Stimulated activated CD4-positive, alpha-beta T cell treated with anti-CD3 and anti-CD28 coated beads, Interleukin-12 subunit alpha, Interleukin-12 subunit beta, amount 100 ng/mL, for 24 hours (primary cell): Measurements from ENCODE around the gene ATP8B4.

Experiments
- DNase-seq, 2 experiments: peaks; one replicate each; pipeline ENCODE4 v3.0.0-alpha.2; 2020; ENCODE audit warnings: low read depth in 2 of 2

ATP8B4 gene

DNA sequence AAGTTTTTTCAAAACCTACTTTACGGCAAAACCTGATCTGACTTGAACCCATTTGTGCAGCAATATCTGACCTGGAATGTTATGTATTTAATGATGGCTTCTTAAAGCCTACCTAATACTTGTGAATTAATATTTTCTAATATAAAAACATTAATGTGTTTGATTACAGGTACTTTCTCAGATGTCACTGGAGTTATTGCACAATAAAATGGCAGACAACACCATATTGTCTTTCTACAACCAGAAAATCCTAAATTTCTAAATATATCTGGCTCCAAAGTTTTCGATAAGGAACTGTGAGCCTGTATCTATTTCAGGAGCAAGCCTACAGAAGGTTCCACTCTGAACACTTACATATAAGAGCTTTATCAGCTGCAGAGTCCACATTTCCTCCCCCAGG is 184.5 kb downstream of the ATP8B4 start:
- no peak for DNase-seq

- DNase-seq, result no peak
Observed at GRCh38 chr15:49927189-49927861, 191.7 kb downstream of the ATP8B4 start.

DNA sequence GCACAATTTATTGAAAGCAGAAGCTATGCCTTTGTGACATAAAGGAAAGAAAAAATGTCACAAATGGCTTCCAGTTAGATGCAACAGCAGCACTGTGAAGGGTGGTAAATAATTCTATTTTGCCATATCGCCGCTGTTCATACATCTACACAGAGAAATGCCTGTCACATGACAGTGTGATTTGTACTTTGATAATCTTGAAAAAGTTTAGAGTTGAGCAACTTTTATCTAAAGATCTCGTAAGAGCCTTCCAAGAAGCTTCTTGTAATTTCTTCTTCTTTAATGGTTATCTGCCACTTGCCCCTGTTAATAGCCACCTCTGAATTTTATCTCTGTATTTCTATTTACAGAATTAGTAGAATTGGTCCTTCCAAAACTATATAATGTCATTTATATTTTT is 192.3 kb downstream of the ATP8B4 start:
- DNase-seq, result no peak

- no peak for DNase-seq
Observed at GRCh38 chr15:49923671-49924070, 195.4 kb downstream of the ATP8B4 start.

DNA sequence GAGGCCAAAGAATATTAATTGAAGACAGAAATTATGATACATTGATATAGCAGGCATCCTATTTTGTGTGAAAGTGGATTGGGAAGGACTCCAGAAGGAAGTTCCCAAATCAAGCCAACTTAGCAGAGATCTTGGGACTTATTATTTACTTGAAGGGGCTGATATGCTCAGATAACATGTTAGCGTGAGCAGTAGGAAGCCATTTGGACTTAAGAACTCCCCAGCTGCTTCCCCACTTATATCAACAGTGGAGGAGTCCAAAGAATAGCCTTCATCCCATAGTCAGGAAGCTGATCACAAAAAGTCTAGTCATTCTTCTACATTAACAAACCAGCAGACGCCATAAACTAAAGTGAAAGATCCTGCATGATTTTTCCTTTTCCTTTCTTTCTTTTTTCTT is 200.0 kb downstream of the ATP8B4 start:
- DNase-seq, result no peak

DNA sequence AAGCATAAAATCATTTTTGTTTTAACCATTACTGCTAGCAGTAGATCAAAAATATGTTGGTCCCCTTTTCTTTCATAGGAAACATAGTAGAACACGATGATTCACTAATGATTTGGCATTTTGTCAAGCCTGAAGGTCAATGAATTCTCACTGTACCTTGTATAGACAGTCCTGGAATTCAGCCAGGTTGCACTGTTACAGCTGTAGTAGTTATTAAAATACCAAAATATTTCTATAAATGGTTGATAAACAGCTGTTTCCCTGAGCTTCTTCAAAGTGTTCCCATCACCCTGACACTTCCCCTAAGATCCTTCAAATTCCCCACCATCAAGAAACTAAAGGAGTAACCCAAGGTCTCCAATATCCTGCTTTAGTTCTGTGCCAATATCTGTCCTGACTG is 200.9 kb downstream of the ATP8B4 start:
- DNase-seq, result no peak

GRCh38 chr15:49916998-49917397 is 202.0 kb downstream of the ATP8B4 start:
- DNase-seq, result no peak

DNA sequence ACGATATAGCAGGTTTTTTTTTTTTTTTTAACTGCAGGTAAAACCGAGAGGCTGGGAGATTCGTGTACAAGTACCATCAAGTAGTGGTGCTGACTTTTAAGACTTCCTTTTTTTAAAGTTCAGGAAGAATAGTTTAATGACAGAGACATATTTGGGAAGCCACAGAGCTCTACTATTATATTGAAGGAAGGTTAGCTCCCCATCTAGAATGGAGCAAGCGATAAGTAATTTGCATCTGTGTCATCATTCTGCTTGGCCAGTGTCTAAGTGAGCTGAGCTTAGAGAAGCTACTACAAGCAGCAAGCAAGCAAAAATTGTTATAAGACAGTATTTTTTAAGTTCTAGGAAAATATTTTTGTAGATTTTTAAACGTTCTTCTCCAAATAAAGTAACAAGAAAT is 203.2 kb downstream of the ATP8B4 start:
- DNase-seq, result no peak

DNA sequence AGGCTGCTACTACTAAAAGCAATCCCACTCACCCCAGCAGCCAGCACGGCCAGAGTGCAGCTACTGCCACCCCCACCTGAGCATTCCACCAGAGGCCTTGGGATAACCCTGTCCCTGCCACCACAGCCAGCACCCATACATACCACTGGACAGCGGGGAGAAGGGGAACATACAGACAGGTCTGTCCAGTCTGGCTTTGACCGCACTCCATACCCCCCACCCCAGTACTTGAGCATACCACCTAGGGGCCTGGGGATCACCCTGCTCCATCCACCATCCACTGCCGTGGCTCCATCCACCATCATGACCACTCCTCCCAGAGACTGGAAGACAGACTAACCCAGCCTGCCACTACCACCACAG is 210.1 kb downstream of the ATP8B4 start:
- DNase-seq, result no peak

- no peak for DNase-seq
Observed at GRCh38 chr15:49908236-49908932, 210.6 kb downstream of the ATP8B4 start.

GRCh38 chr15:49906966-49907365 is 212.1 kb downstream of the ATP8B4 start:
- DNase-seq, result no peak

- no peak for DNase-seq
Observed at GRCh38 chr15:49905221-49905620, 213.8 kb downstream of the ATP8B4 start.

GRCh38 chr15:49904296-49904695 is 214.7 kb downstream of the ATP8B4 start:
- DNase-seq, result no peak

GRCh38 chr15:49902685-49903501 is 216.1 kb downstream of the ATP8B4 start:
- DNase-seq, result no peak

GRCh38 chr15:49901996-49902684 is 216.9 kb downstream of the ATP8B4 start:
- DNase-seq, result no peak

DNA sequence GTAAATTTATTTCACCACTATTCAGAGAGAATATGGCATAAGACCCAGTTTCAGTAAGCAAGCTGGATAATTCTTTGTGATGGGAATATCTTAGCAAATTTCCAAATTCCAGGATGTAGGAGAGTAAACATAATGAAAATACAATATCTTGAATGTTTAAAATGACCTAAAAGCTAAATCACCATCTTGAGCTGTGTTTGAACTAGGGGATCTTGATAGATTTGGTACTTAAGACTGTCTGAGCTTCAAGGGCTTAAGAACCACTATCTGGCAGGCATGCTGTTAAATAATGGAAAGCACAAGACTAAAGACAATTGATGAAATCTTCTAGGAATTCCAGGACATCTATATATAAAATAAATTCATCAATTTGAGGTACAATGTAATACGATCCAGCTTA is 217.7 kb downstream of the ATP8B4 start:
- DNase-seq, result no peak

DNA sequence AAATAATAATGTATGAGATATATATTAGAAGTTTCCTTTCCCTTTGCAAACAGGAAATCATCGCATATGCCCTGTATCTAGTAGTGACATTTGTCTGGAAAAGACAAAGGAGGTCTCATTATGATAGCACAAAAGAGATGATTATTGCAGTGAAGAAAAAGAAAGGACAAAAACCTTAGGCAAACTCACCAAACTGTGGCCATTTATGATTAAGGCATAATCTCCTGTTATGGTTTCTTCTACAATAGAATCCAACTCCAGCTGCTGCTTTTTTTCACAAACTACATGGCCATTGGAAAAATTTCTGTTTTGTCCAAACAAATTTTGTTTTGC is 218.2 kb downstream of the ATP8B4 start:
- no peak for DNase-seq

DNA sequence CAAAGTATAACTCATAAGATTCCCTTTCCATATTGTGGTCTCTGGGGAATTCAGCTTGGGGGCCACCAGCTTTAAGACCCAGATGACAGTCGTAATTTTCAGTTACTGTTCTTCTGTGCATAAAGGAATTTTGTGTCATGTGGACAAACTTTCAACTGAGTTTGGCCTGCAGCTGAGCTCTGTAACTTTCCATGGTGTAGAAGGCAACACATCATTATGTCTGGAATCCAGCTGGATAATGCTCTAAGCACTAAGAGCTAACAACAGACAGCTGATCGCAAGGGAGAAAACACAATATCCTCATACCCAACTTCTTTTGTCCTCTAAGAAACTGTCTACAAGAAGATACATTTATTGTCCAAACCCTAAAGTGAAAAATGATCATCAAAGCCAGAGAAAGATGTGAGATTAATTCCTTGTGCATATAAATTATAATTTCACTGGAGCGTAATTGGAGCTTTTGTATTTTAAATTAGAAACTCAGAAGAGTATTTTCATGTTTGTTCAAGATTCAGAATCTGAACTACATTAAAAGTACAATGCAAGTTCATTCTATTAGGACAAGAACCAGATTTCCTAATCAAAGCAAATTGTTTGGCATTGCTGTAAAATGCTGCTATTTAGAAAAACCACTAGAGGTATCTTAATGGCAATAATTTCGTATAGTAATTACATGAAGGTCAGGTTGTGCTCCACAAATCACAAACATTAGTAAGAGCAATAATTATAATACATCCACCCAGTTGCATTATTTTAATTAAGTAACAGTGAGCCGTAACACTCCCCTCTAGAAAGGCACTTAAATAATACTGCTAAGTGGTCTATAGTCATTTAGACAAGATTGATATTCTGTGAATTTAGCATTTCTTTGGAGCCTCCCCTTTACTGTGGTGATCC is 218.8 kb downstream of the ATP8B4 start:
- DNase-seq, result no peak

GRCh38 chr15:49898575-49899283 is 220.3 kb downstream of the ATP8B4 start:
- no peak for DNase-seq

DNA sequence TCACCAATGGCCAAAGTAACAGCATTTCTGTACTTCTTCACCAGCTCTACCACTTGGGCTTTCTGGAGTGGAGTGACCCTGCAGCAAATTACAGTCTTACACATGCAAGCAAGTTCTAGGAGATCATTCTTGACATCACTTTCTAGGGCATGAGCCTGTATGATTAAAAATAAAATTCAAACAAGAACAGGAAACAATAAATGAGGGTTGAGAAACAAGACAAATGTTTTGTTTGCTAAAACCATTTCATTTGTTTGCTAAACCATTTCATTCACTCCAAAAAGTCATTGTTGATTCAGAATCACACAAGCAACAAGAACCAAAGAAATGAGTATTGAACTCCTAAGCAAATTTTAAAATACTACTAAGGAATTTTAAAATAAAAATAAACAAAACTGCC is 220.9 kb downstream of the ATP8B4 start:
- no peak for DNase-seq
